H9 (cell line): ENCODE measurements around the gene PCCA. TPM values are rescaled to one million over a fixed set of nuclear protein-coding genes. Genes with fewer than 3 reads are reported as not detected.

Experiments
- DNase-seq: peaks from one replicate; pipeline ENCODE4 v3.0.0-alpha.2; 2017
- H2AFZ ChIP-seq: one replicate; pipeline ENCODE4 v1.6.1; 2013; ENCODE audit warnings: mild to moderate bottlenecking, low read length, control low read depth, moderate library complexity
- H2AK5ac ChIP-seq: 2 replicates; pipeline ENCODE4 v1.6.1; 2013; ENCODE audit warnings: low read length, control low read depth, mixed read lengths; ENCODE audit not compliant: insufficient read length
- H2BK120ac ChIP-seq: one replicate; pipeline ENCODE4 v1.6.1; 2013; ENCODE audit warnings: low read depth, mild to moderate bottlenecking, low read length, control low read depth, inconsistent platforms; ENCODE audit not compliant: poor library complexity, severe bottlenecking
- H2BK12ac ChIP-seq: 2 replicates; pipeline ENCODE4 v1.6.1; 2013; ENCODE audit warnings: low read length, control low read depth, mixed read lengths, low read depth; ENCODE audit not compliant: insufficient read length
- H2BK15ac ChIP-seq: 2 replicates; pipeline ENCODE4 v1.6.1; 2013; ENCODE audit warnings: low read depth, low read length, control low read depth
- H2BK20ac ChIP-seq: one replicate; pipeline ENCODE4 v1.6.1; 2013; ENCODE audit warnings: low read depth, mild to moderate bottlenecking, low read length, control low read depth, inconsistent platforms; ENCODE audit not compliant: poor library complexity, severe bottlenecking
- H2BK5ac ChIP-seq: 2 replicates; pipeline ENCODE4 v1.6.1; 2013; ENCODE audit warnings: low read length, control low read depth, mixed read lengths; ENCODE audit not compliant: insufficient read length
- H3K14ac ChIP-seq: 2 replicates; pipeline ENCODE4 v1.6.1; 2013; ENCODE audit warnings: low read length, control low read depth; ENCODE audit not compliant: insufficient read depth
- H3K18ac ChIP-seq: 2 replicates; pipeline ENCODE4 v1.6.1; 2013; ENCODE audit warnings: low read depth, mild to moderate bottlenecking, mixed read lengths, low read length, control low read depth; ENCODE audit not compliant: insufficient read length
- H3K23ac ChIP-seq: 2 replicates; pipeline ENCODE4 v1.6.1; 2013; ENCODE audit warnings: low read length, control low read depth, mixed read lengths, low read depth; ENCODE audit not compliant: insufficient read length
- H3K23me2 ChIP-seq: 2 replicates; pipeline ENCODE4 v1.6.1; 2013; ENCODE audit warnings: low read depth, mild to moderate bottlenecking, mixed read lengths, low read length, control low read depth; ENCODE audit not compliant: insufficient read length, poor library complexity, severe bottlenecking
- H3K27ac ChIP-seq: 2 replicates; pipeline ENCODE4 v1.5.1; 2013; ENCODE audit warnings: low read length, control low read depth, mixed read lengths, low read depth; ENCODE audit not compliant: insufficient read length
- H3K27me3 ChIP-seq: 2 replicates; pipeline ENCODE4 v1.6.1; 2013; ENCODE audit warnings: low read length, control low read depth, inconsistent platforms; ENCODE audit not compliant: insufficient read depth
- H3K4ac ChIP-seq: 2 replicates; pipeline ENCODE4 v1.6.1; 2013; ENCODE audit warnings: low read depth, mild to moderate bottlenecking, control low read depth, inconsistent platforms, low read length, moderate library complexity
- H3K4me1 ChIP-seq: 2 replicates; pipeline ENCODE4 v1.6.1; 2013; ENCODE audit warnings: low read length, control low read depth, inconsistent platforms; ENCODE audit not compliant: insufficient read depth
- H3K4me2 ChIP-seq: 2 replicates; pipeline ENCODE4 v1.6.1; 2013; ENCODE audit warnings: low read length, control low read depth, mixed read lengths; ENCODE audit not compliant: insufficient read length, insufficient read depth
- H3K56ac ChIP-seq: 2 replicates; pipeline ENCODE4 v1.6.1; 2013; ENCODE audit warnings: low read depth, mild to moderate bottlenecking, mixed read lengths, low read length, control low read depth; ENCODE audit not compliant: insufficient read length
- H3K79me1 ChIP-seq: 2 replicates; pipeline ENCODE4 v1.6.1; 2013; ENCODE audit warnings: low read depth, mild to moderate bottlenecking, moderate library complexity, low read length, control low read depth, inconsistent platforms; ENCODE audit not compliant: insufficient read depth, poor library complexity, severe bottlenecking
- H3K79me2 ChIP-seq: 2 replicates; pipeline ENCODE4 v1.6.1; 2013; ENCODE audit warnings: low read length, control low read depth, inconsistent platforms; ENCODE audit not compliant: insufficient read depth
- H3K9ac ChIP-seq: 2 replicates; pipeline ENCODE4 v1.6.1; 2013; ENCODE audit warnings: low read length, control low read depth, mixed read lengths; ENCODE audit not compliant: insufficient read length; ENCODE audit errors: extremely low read depth
- H3K9me3 ChIP-seq: one replicate; pipeline ENCODE4 v1.6.1; 2013; ENCODE audit warnings: low read depth, low read length, inconsistent platforms; ENCODE audit not compliant: control insufficient read depth
- H3T11ph ChIP-seq: one replicate; pipeline ENCODE4 v1.6.1; 2013; ENCODE audit warnings: mild to moderate bottlenecking, low read length, control low read depth, inconsistent platforms
- H4K20me1 ChIP-seq: one replicate; pipeline ENCODE4 v1.6.1; 2013; ENCODE audit not compliant: control insufficient read depth, insufficient read length, insufficient read depth
- H4K5ac ChIP-seq: 2 replicates; pipeline ENCODE4 v1.6.1; 2013; ENCODE audit warnings: low read depth, mild to moderate bottlenecking, mixed read lengths, low read length, control low read depth; ENCODE audit not compliant: insufficient read length
- H4K8ac ChIP-seq: replicated peaks from 2 replicates; pipeline ENCODE4 v1.6.1; 2013; ENCODE audit warnings: low read length, control low read depth, mixed read lengths, low read depth; ENCODE audit not compliant: insufficient read length
- H4K91ac ChIP-seq: 2 replicates; pipeline ENCODE4 v1.6.1; 2013; ENCODE audit warnings: low read depth, mild to moderate bottlenecking, moderate library complexity, mixed read lengths, low read length, control low read depth; ENCODE audit not compliant: insufficient read length
- H3K27ac Mint-ChIP-seq, 3 experiments: 2 replicates in 2 of 3; 3 replicates in 1 of 3; pipeline ENCODE4 v1.8.0; 2020 to 2021; ENCODE audit warnings: mixed read lengths in 3 of 3, mild to moderate bottlenecking in 1 of 3, moderate library complexity in 1 of 3
- H3K27me3 Mint-ChIP-seq: 2 replicates; pipeline ENCODE4 v1.8.0; 2021; ENCODE audit warnings: low read depth, mild to moderate bottlenecking, moderate library complexity, mixed read lengths
- H3K36me3 Mint-ChIP-seq, 3 experiments: 2 replicates in 2 of 3; 3 replicates in 1 of 3; pipeline ENCODE4 v1.8.0; 2020 to 2021; ENCODE audit warnings: low read depth in 3 of 3, mixed read lengths in 3 of 3; ENCODE audit not compliant: insufficient read depth in 1 of 3
- H3K4me1 Mint-ChIP-seq, 2 experiments: 2 replicates each; pipeline ENCODE4 v1.8.0; 2020; ENCODE audit warnings: mixed read lengths in 2 of 2
- H3K4me3 Mint-ChIP-seq, 2 experiments: 2 replicates in 1 of 2; 3 replicates in 1 of 2; pipeline ENCODE4 v1.8.0; 2020 to 2021; ENCODE audit warnings: mild to moderate bottlenecking in 2 of 2, mixed read lengths in 2 of 2, moderate library complexity in 1 of 2
- H3K9me3 Mint-ChIP-seq, 2 experiments: 2 replicates in 1 of 2; 3 replicates in 1 of 2; pipeline ENCODE4 v1.8.0; 2020; ENCODE audit warnings: mild to moderate bottlenecking in 2 of 2, mixed read lengths in 2 of 2, moderate library complexity in 1 of 2
- CTCF ChIP-seq: fragments of 200-600 bp; sonication (generic); conservative IDR thresholded peaks from 3 replicates; pipeline ENCODE4 v1.8.0; 2021; ENCODE audit warnings: antibody characterized with exemption, mild to moderate bottlenecking
- WGBS: extraction: QIAGEN DNeasy Blood & Tissue Kit; methylation state at CpG from one replicate; pipeline ENCODE4 v1.1.7; 2013; ENCODE audit warnings: missing lambda C conversion rate, low lambda C conversion rate, mixed read lengths; ENCODE audit not compliant: insufficient read length; ENCODE audit errors: extremely low coverage; 5-methylcytosine and 5-hydroxymethylcytosine counted together
- total RNA-seq: library from RNA; stranded (reverse); gene quantifications from 2 replicates; pipeline ENCODE4 v1.2.1, GENCODE V29; 2021

The PCCA gene
- total RNA-seq, 1 experiment from 2014 or later, result 56.5 TPM

GRCh38 chr13:100443998-100444328, 355.1 kb downstream of the PCCA start:
- H3K4me2 ChIP-seq, result no peak overlapping the region
- peaks cover 3 to 11% (median 9%) of the 10 kb centered on the region in 3 experiments; a peak in 4 of 7 replicates for H3K36me3 Mint-ChIP-seq
- H3K79me2 ChIP-seq, result no peaks in the 10 kb centered on the region
- H3K9me3 ChIP-seq, result no peaks in the 10 kb centered on the region
- H2BK120ac ChIP-seq, result no peak overlapping the region
- no peak overlapping the region for H3K27ac ChIP-seq
- no peak overlapping the region for H3K56ac ChIP-seq
- H3K23me2 ChIP-seq, result no peaks in the 10 kb centered on the region
- no peak overlapping the region for H2BK20ac ChIP-seq
- H3K4ac ChIP-seq, result no peak overlapping the region
- H3K79me1 ChIP-seq, result no peaks in the 10 kb centered on the region
- DNase-seq, result no peak
- H3K4me3 Mint-ChIP-seq, result no peak overlapping the region
- H3K14ac ChIP-seq, result no peak overlapping the region
- H3K27me3 ChIP-seq, result no peaks in the 10 kb centered on the region
- H2BK5ac ChIP-seq, result no peak overlapping the region
- no peak overlapping the region for H4K8ac ChIP-seq
- no peak overlapping the region for H4K5ac ChIP-seq
- peak overlapping the region; percentile 13 to 46 (median 41); a peak in 5 of 7 replicates for H3K27ac Mint-ChIP-seq
- no peak overlapping the region for H2BK12ac ChIP-seq
- no peak overlapping the region for H3K23ac ChIP-seq
- H3K27me3 Mint-ChIP-seq, result no peaks in the 10 kb centered on the region
- peaks cover 4% of the 10 kb centered on the region for H3K4me1 ChIP-seq
- no peak overlapping the region for H3K18ac ChIP-seq
- no peaks in the 10 kb centered on the region for H4K20me1 ChIP-seq
- H2AK5ac ChIP-seq, result no peak overlapping the region
- no peak overlapping the region for H2AFZ ChIP-seq
- H3T11ph ChIP-seq, result no peak overlapping the region
- no peak overlapping the region for H2BK15ac ChIP-seq
- H3K9ac ChIP-seq, result no peak overlapping the region
- no peak overlapping the region for H4K91ac ChIP-seq
- peaks cover 31 to 37% of the 10 kb centered on the region in 2 experiments for H3K4me1 Mint-ChIP-seq
- H3K9me3 Mint-ChIP-seq, result no peaks in the 10 kb centered on the region
- no CpG with 5 or more reads among the region's 4 CpGs for WGBS
- no peak for TF ChIP-seq CTCF
